ENCODE data around the gene ZNF526.

DNA sequence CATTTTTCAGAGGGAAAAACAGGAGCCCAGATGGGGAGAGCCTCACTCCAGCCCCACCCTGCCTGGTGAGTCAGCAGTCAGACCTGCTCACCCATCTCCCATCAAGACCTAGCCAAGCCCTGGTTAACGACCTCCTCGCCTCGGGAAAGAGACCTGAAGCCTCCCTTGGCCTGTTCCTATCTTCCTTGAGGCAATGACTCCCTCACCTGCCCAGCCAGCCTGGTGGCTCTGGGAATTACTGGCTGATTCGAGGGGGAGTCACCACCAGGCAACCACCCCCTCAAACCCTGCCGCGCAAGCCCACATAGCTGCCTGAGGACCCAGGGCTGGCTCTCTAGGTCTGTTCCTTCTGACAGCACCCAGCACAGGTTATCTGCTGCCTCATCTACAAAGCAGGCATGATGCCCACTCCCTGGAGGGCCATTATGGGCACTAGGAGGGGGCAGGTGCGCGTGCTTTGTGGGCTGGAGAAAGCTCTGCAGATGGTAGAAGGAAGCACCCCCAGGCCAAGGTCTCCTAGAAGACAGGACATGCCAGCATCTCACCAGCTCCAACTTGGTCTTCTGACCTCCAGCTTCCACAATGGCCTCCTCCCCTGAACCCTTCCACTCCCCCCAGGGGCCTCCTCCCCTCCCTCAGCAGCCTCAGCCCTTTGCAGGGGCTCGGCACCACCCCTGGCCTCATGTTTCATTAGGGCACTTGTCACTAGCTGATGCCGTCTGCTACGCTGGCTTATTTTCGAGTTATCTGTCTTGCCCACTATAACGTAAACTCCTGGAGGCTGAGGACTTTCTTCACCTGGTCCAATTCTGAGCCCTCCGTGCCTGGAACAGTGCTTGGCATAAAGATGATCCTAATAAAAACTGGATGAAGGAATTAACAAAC lies 13.0 kb upstream of the ZNF526 start:
- TF ChIP-seq, protein P1, sequence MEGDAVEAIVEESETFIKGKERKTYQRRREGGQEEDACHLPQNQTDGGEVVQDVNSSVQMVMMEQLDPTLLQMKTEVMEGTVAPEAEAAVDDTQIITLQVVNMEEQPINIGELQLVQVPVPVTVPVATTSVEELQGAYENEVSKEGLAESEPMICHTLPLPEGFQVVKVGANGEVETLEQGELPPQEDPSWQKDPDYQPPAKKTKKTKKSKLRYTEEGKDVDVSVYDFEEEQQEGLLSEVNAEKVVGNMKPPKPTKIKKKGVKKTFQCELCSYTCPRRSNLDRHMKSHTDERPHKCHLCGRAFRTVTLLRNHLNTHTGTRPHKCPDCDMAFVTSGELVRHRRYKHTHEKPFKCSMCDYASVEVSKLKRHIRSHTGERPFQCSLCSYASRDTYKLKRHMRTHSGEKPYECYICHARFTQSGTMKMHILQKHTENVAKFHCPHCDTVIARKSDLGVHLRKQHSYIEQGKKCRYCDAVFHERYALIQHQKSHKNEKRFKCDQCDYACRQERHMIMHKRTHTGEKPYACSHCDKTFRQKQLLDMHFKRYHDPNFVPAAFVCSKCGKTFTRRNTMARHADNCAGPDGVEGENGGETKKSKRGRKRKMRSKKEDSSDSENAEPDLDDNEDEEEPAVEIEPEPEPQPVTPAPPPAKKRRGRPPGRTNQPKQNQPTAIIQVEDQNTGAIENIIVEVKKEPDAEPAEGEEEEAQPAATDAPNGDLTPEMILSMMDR (conservative IDR thresholded peaks at IDR 0.05; ENCODE audit: low read depth, low read length), result no peak
- TF ChIP-seq EZH2 (IDR thresholded peaks at IDR 0.05; ENCODE audit: borderline replicate concordance, low read depth, low read length, poor library complexity, severe bottlenecking), result no peak

Data from A673 (cell line).